ENCODE results near the gene SOCS6. TPM values are rescaled to one million over a fixed set of nuclear protein-coding genes. Genes with fewer than 3 reads are reported as not detected.
A peak's percentile ranks its signal among the peaks of the same experiment; 100 is the strongest.

Gene SOCS6
- total and polyA plus RNA-seq, 2 of the 13 experiments (the other 11 are each of a cell fraction or from before 2014, with no cell fraction given) = 18.6 to 38.3 TPM

- TF ChIP-seq PBX3 (CRISPR knock-in tag; IDR thresholded peaks at IDR 0.05; ENCODE audit: borderline replicate concordance) (no peak), THAP9 (CRISPR knock-in tag; IDR thresholded peaks at IDR 0.05; ENCODE audit: borderline replicate concordance) (no peak), WIZ (CRISPR knock-in tag; IDR thresholded peaks at IDR 0.05) (no peak), NONO (IDR thresholded peaks at IDR 0.05) (no peak), NONO (CRISPR knock-in tag; conservative IDR thresholded peaks at IDR 0.05) (no peak), STAG1 (CRISPR knock-in tag; IDR thresholded peaks at IDR 0.05) (peak; percentile 19; the same call in 1 of the 2 replicates), ZNF619 (CRISPR knock-in tag; IDR thresholded peaks at IDR 0.05) (no peak), HOXA9 (CRISPR knock-in tag; IDR thresholded peaks at IDR 0.05; ENCODE audit: borderline replicate concordance) (no peak), MED13 (CRISPR knock-in tag; IDR thresholded peaks at IDR 0.05) (0 out of 2 replicates have a peak, but pooled peaks have one; percentile 33), ZNF460 (CRISPR knock-in tag; IDR thresholded peaks at IDR 0.05; ENCODE audit: borderline replicate concordance) (no peak), SOX5 (CRISPR knock-in tag; IDR thresholded peaks at IDR 0.05; ENCODE audit: borderline replicate concordance) (peak; percentile 67; the same call in 1 of the 2 replicates), ZBTB8A (CRISPR knock-in tag; IDR thresholded peaks at IDR 0.05; ENCODE audit: borderline replicate concordance, low read depth) (no peak), ZMYM4 (CRISPR knock-in tag; IDR thresholded peaks at IDR 0.05) (peak; percentile 34; the same call in 1 of the 2 replicates), ADNP (CRISPR knock-in tag; IDR thresholded peaks at IDR 0.05) (no peak), ZFP36L1 (CRISPR knock-in tag; IDR thresholded peaks at IDR 0.05) (no peak), ZNF367 (CRISPR knock-in tag; IDR thresholded peaks at IDR 0.05; ENCODE audit: borderline replicate concordance) (no peak)
- TF ChIP-seq, protein P1, sequence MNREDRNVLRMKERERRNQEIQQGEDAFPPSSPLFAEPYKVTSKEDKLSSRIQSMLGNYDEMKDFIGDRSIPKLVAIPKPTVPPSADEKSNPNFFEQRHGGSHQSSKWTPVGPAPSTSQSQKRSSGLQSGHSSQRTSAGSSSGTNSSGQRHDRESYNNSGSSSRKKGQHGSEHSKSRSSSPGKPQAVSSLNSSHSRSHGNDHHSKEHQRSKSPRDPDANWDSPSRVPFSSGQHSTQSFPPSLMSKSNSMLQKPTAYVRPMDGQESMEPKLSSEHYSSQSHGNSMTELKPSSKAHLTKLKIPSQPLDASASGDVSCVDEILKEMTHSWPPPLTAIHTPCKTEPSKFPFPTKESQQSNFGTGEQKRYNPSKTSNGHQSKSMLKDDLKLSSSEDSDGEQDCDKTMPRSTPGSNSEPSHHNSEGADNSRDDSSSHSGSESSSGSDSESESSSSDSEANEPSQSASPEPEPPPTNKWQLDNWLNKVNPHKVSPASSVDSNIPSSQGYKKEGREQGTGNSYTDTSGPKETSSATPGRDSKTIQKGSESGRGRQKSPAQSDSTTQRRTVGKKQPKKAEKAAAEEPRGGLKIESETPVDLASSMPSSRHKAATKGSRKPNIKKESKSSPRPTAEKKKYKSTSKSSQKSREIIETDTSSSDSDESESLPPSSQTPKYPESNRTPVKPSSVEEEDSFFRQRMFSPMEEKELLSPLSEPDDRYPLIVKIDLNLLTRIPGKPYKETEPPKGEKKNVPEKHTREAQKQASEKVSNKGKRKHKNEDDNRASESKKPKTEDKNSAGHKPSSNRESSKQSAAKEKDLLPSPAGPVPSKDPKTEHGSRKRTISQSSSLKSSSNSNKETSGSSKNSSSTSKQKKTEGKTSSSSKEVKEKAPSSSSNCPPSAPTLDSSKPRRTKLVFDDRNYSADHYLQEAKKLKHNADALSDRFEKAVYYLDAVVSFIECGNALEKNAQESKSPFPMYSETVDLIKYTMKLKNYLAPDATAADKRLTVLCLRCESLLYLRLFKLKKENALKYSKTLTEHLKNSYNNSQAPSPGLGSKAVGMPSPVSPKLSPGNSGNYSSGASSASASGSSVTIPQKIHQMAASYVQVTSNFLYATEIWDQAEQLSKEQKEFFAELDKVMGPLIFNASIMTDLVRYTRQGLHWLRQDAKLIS (CRISPR knock-in tag; IDR thresholded peaks at IDR 0.05) = no peak; the same call in 1 of the 2 replicates
- TF ChIP-seq, protein P2, sequence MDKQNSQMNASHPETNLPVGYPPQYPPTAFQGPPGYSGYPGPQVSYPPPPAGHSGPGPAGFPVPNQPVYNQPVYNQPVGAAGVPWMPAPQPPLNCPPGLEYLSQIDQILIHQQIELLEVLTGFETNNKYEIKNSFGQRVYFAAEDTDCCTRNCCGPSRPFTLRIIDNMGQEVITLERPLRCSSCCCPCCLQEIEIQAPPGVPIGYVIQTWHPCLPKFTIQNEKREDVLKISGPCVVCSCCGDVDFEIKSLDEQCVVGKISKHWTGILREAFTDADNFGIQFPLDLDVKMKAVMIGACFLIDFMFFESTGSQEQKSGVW (CRISPR knock-in tag; IDR thresholded peaks at IDR 0.05; ENCODE audit: borderline replicate concordance) = no peak
- TF ChIP-seq, protein P3, sequence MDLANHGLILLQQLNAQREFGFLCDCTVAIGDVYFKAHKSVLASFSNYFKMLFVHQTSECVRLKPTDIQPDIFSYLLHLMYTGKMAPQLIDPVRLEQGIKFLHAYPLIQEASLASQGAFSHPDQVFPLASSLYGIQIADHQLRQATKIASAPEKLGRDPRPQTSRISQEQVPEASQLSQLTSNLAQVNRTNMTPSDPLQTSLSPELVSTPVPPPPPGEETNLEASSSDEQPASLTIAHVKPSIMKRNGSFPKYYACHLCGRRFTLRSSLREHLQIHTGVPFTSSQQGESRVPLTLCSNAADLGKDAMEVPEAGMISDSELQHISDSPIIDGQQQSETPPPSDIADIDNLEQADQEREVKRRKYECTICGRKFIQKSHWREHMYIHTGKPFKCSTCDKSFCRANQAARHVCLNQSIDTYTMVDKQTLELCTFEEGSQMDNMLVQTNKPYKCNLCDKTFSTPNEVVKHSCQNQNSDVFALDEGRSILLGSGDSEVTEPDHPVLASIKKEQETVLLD (CRISPR knock-in tag; IDR thresholded peaks at IDR 0.05; ENCODE audit: low read depth) = no peak
Observed at GRCh38 chr18:70376914-70377258, 88.0 kb downstream of the SOCS6 start (continued).

Measured in HepG2 (cell line).